K562 (cell line): Measurements from ENCODE around the gene TXNDC8. TPM values are rescaled to one million over a fixed set of nuclear protein-coding genes. Genes with fewer than 3 reads are reported as not detected.

Experiments used
- ARHGAP35 ChIP-seq: fragments of 450-650 bp; IDR thresholded peaks from 2 replicates; pipeline ENCODE4 v1.6.1; 2018; ENCODE audit not compliant: partially characterized antibody
- ATF7 ChIP-seq: fragments of 450-650 bp; IDR thresholded peaks from 2 replicates; pipeline ENCODE4 v1.7.1; 2014; ENCODE audit warnings: mild to moderate bottlenecking, moderate library complexity
- CBX2 ChIP-seq: fragments of 200-600 bp; sonication (generic); IDR thresholded peaks from one replicate; pipeline ENCODE4 v1.6.1; 2012; ENCODE audit warnings: mild to moderate bottlenecking, low read length, inconsistent platforms; ENCODE audit not compliant: insufficient read depth, poor library complexity, severe bottlenecking
- PHF20 ChIP-seq: fragments of 450-650 bp; IDR thresholded peaks from 2 replicates; pipeline ENCODE4 v1.6.1; 2018; ENCODE audit not compliant: partially characterized antibody
- SAFB ChIP-seq: fragments of 200-400 bp; formaldehyde crosslinking; IDR thresholded peaks from 2 replicates; pipeline ENCODE4 v1.6.1; 2017; ENCODE audit warnings: low read depth, low read length, borderline replicate concordance
- TARDBP ChIP-seq: fragments of 450-650 bp; IDR thresholded peaks from 2 replicates; pipeline ENCODE4 v1.6.1; 2016
- polyA plus RNA-seq, 8 experiments: library from polyadenylated mRNA; depleted of rRNA in 4 of 8; stranded (reverse) in 5 of 8; unstranded in 3 of 8; fragments of >200 nt; fragmentation: Nextera tagmentation in 2 of 8; fragmentation: Illumina TruSeq in 1 of 8; extraction: Ambion mirVana in 2 of 8; extraction: Trizol in 1 of 8; gene quantifications; 2 replicates each; pipeline versions ENCODE4 v1.2.1 to v1.2.3, GENCODE V29; 2011 to 2014; ENCODE audit warnings: inconsistent platforms in 1 of 8, missing spikeins in 1 of 8
- total RNA-seq, 7 experiments: library from RNA; depleted of rRNA in 6 of 7; stranded (reverse); fragments of >200 nt in 6 of 7; fragmentation: Illumina TruSeq in 2 of 7; extraction: Trizol in 2 of 7; gene quantifications; 2 replicates each; pipeline versions ENCODE4 v1.2.1 to v1.2.3, GENCODE V29; 2011 to 2021; ENCODE audit warnings: low replicate concordance in 1 of 7
- TF ChIP-seq, protein P1 (sequence below): fragments of 250-450 bp; sonication (Bioruptor Pico); IDR thresholded peaks from 2 replicates; pipeline ENCODE4 v1.5.0; 2021; ENCODE audit warnings: mild to moderate bottlenecking, moderate library complexity
- TF ChIP-seq, protein P2 (sequence below): IDR thresholded peaks from 2 replicates; pipeline ENCODE4 v1.6.1; 2011; ENCODE audit warnings: borderline replicate concordance, low read depth, mild to moderate bottlenecking, moderate library complexity, low read length; ENCODE audit not compliant: insufficient read depth, poor library complexity, severe bottlenecking
- TF ChIP-seq, protein P3 (sequence below): fragments of 450-650 bp; formaldehyde crosslinking; IDR thresholded peaks from 2 replicates; pipeline ENCODE4 v1.4.0; 2022; ENCODE audit warnings: missing genetic modification characterization

The TXNDC8 gene
- total and polyA plus RNA-seq, 9 of the 15 experiments (the other 6 are each of a cell fraction or from before 2014, with no cell fraction given) = not detected

DNA sequence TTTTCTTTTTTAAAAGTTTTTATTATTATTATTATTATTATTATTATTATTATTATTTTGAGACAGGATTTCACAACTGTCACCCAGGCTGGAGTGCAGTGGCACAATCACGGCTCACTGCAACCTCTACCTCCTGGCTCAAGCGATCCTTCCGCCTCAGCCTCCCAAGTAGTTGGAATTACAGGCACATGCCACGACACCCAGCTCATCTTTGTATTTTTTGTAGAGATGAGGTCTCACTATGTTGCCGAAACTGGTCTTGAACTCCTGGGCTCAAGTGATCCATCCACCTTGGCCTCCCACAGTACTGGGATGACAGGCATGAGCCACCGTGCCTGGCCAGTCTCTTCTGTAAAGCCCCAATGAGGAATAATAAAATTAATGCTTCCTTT lies 50.4 kb downstream of the TXNDC8 start (continued):
- TF ChIP-seq, protein P1, sequence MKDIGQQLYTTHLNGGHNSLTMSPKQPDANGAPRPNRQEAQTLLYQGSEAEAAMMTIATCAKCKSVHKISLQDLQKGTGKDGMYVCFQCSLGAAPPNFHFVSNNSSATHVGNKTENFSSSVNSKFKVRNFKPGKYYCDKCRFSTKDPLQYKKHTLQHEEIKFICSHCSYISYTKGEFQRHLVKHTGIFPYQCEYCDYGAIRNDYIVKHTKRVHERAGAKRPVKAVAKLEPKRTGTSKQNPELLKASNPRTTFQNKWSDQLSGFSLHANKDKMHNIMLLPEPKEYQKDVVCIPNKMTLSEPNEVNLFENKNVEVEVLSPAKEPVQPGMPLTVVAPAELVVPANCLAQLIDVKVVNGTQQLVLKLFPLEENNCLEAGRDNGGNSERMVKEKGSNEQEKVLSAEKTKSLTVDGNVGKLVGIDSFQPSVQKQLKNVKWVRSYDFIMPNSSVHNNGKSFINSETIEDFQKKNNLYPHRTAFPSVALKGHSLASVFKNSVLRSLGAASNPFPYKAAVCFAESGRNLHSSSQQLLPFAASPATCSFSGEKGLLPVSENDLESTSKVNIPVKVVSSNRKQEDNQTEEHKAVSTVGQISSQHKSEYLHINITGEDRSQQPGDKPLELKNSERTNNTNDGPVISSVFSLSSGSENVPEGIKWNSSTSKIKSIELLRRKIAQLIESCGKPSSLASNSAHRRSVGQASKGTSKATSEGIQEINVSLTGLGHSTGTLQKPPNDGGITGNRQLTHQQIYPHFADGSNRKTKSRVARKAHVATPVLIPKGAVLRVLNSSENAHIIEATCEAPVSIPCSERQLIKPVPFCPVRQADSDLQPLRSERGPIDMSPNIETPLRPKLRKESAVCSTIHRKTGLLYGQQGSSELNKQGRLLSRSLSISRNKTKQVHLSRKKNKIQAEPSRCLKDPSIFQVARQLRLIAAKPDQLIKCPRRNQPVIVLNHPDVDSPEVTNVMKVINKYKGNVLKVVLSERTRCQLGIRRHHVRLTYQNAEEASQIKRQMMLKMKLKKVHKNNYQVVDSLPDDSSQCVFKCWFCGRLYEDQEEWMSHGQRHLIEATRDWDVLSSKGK (CRISPR knock-in tag) = no peak
- no peak for TF ChIP-seq ARHGAP35
- TF ChIP-seq TARDBP = no peak
- TF ChIP-seq CBX2 = no peak
- no peak for TF ChIP-seq PHF20
- TF ChIP-seq SAFB = no peak
- TF ChIP-seq, protein P2, sequence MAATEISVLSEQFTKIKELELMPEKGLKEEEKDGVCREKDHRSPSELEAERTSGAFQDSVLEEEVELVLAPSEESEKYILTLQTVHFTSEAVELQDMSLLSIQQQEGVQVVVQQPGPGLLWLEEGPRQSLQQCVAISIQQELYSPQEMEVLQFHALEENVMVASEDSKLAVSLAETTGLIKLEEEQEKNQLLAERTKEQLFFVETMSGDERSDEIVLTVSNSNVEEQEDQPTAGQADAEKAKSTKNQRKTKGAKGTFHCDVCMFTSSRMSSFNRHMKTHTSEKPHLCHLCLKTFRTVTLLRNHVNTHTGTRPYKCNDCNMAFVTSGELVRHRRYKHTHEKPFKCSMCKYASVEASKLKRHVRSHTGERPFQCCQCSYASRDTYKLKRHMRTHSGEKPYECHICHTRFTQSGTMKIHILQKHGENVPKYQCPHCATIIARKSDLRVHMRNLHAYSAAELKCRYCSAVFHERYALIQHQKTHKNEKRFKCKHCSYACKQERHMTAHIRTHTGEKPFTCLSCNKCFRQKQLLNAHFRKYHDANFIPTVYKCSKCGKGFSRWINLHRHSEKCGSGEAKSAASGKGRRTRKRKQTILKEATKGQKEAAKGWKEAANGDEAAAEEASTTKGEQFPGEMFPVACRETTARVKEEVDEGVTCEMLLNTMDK = no peak
- no peak for TF ChIP-seq ATF7
- TF ChIP-seq, protein P3, sequence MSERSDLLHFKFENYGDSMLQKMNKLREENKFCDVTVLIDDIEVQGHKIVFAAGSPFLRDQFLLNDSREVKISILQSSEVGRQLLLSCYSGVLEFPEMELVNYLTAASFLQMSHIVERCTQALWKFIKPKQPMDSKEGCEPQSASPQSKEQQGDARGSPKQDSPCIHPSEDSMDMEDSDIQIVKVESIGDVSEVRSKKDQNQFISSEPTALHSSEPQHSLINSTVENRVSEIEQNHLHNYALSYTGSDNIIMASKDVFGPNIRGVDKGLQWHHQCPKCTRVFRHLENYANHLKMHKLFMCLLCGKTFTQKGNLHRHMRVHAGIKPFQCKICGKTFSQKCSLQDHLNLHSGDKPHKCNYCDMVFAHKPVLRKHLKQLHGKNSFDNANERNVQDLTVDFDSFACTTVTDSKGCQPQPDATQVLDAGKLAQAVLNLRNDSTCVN = no peak
